ENCODE measurements around the gene RARG.

GRCh38 chr12:53190108-53190729, 41.8 kb downstream of the RARG start:
- peak; percentile 83 for TF ChIP-seq CTCF (conservative IDR thresholded peaks at IDR 0.05; ENCODE audit: low read length)
- TF ChIP-seq EZH2phosphoT487 (IDR thresholded peaks at IDR 0.05; ENCODE audit: borderline replicate concordance), result no peak

All from Loucy (cell line).